Chondrocyte (in vitro differentiated cells): ENCODE measurements around the gene LMX1B. TPM values are rescaled to one million over a fixed set of nuclear protein-coding genes. Genes with fewer than 3 reads are reported as not detected.

Experiments used
- DNase-seq: peaks from one replicate; pipeline ENCODE4 v3.0.0; 2021; ENCODE audit warnings: mixed read lengths, low spot score
- H3K27ac Mint-ChIP-seq: one replicate; pipeline ENCODE4 v1.8.0; 2021; ENCODE audit warnings: mild to moderate bottlenecking, moderate library complexity, mixed read lengths; ENCODE audit not compliant: unreplicated experiment
- H3K27me3 Mint-ChIP-seq: 2 replicates; pipeline ENCODE4 v1.8.0; 2021; ENCODE audit warnings: low read depth, mixed read lengths
- H3K36me3 Mint-ChIP-seq: 2 replicates; pipeline ENCODE4 v1.8.0; 2021; ENCODE audit warnings: low read depth, mixed read lengths
- H3K4me1 Mint-ChIP-seq: 2 replicates; pipeline ENCODE4 v1.8.0; 2021; ENCODE audit warnings: low read depth, mild to moderate bottlenecking, mixed read lengths
- H3K4me3 Mint-ChIP-seq: one replicate; pipeline ENCODE4 v1.8.0; 2021; ENCODE audit warnings: mild to moderate bottlenecking, moderate library complexity, mixed read lengths; ENCODE audit not compliant: unreplicated experiment
- H3K9me3 Mint-ChIP-seq: 2 replicates; pipeline ENCODE4 v1.8.0; 2021; ENCODE audit warnings: low read depth, mixed read lengths
- total RNA-seq: library from RNA; stranded (reverse); gene quantifications from 3 replicates; pipeline ENCODE4 v1.2.1, GENCODE V29; 2021
- TF ChIP-seq, protein P1 (sequence below): fragments of 200-600 bp; sonication (generic); IDR thresholded peaks from 2 replicates; pipeline ENCODE4 v1.5.0; 2021; ENCODE audit warnings: antibody characterized with exemption, mild to moderate bottlenecking, moderate library complexity

LMX1B gene
- total RNA-seq, 1 donor from 2014 or later: not detected

DNA sequence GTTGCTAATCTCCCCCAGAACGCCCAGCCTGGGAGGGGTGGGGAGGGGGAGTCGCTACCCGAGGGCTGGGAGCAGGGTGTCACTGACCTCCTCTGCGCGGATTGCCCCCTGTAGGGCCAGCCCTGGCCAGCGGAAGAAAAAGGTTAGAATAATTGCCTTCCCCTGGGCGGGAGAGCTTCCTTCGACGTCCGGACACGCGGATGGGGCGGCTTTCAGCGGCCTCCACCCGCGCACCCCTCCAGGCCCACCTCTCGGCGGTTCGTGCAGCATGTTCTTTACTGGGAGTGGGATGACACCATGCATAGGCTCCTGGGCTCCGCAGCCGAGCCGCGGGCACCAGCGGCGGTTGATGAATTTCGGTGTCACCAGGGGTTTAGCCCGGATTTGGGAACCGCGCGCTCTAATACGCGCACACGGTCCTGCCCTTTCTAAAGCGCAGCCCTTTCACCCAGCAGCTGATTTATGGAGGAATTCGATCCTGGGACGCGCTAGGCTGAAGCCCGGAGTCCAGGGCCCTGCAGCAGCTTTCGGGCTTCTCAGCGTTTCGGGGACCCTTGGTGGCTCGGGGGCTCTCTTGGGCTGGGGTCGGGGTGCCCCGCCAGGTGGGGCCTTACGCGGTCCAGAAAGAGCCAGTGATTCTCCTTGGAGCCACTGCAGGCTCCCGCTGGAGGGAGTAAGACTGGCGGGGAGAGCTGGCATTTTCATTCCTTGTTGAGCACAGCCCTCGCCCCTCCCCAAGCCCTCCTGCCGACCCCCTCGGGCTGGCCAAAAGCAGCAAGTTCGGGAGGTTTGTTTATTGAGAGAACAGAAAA is 10.1 kb downstream of the LMX1B start:
- Mint-ChIP-seq H3K9me3 (no peaks in the 10 kb centered on the region), H3K27me3 (peaks cover 82% of the 10 kb centered on the region), H3K4me3 (no peak overlapping the region), H3K27ac (no peak overlapping the region), H3K4me1 (peaks cover 9% of the 10 kb centered on the region), H3K36me3 (no peaks in the 10 kb centered on the region)
- TF ChIP-seq, protein P1, sequence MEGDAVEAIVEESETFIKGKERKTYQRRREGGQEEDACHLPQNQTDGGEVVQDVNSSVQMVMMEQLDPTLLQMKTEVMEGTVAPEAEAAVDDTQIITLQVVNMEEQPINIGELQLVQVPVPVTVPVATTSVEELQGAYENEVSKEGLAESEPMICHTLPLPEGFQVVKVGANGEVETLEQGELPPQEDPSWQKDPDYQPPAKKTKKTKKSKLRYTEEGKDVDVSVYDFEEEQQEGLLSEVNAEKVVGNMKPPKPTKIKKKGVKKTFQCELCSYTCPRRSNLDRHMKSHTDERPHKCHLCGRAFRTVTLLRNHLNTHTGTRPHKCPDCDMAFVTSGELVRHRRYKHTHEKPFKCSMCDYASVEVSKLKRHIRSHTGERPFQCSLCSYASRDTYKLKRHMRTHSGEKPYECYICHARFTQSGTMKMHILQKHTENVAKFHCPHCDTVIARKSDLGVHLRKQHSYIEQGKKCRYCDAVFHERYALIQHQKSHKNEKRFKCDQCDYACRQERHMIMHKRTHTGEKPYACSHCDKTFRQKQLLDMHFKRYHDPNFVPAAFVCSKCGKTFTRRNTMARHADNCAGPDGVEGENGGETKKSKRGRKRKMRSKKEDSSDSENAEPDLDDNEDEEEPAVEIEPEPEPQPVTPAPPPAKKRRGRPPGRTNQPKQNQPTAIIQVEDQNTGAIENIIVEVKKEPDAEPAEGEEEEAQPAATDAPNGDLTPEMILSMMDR: no peak
- DNase-seq: no peak

DNA sequence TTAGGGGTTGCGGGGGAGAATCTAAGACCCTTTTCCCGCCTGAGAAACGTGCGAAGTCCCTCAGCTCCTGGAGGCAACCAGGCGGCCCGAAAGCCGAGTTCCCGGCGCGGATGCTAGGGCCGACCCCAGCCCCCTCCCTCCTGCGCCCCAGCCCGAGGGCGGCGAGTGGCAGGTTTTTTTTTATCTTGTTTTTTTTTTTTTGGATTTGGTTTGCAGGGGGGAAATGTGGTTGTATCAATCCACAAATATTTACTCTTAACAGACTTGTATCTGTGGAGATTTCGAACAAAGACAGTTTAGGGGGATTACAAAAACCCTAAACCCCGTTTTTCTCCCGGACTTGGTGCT is 10.7 kb downstream of the LMX1B start:
- H3K36me3 Mint-ChIP-seq: no peaks in the 10 kb centered on the region
- no peaks in the 10 kb centered on the region for H3K9me3 Mint-ChIP-seq
- H3K4me3 Mint-ChIP-seq: no peak overlapping the region
- no peak for DNase-seq
- H3K27me3 Mint-ChIP-seq: peaks cover 84% of the 10 kb centered on the region
- TF ChIP-seq, protein P1: no peak
- peaks cover 9% of the 10 kb centered on the region for H3K4me1 Mint-ChIP-seq
- H3K27ac Mint-ChIP-seq: no peak overlapping the region

DNA sequence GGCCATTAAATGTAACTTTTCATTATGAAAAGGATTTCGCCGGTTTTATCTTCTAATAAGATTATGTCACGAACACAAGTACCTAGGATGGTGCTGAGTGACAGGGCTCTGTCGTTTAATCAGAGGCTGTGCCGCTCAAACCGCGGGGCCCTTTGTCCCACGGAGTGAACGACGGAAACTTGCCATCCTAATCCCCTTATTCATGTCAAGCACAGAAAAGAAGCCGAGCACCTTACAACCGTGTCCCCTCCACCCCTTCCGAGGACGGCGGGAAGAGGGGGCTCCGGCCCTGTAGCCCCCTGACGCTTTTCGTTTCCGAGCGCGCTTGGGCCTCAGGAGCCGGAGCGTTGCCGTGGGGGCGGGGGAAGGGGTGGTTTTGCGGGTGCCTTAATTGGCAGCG is 11.2 kb downstream of the LMX1B start:
- no peaks in the 10 kb centered on the region for H3K36me3 Mint-ChIP-seq
- no peak overlapping the region for H3K27ac Mint-ChIP-seq
- TF ChIP-seq, protein P1: no peak
- H3K4me3 Mint-ChIP-seq: no peak overlapping the region
- peaks cover 84% of the 10 kb centered on the region for H3K27me3 Mint-ChIP-seq
- no peaks in the 10 kb centered on the region for H3K9me3 Mint-ChIP-seq
- no peak for DNase-seq
- peaks cover 9% of the 10 kb centered on the region for H3K4me1 Mint-ChIP-seq

DNA sequence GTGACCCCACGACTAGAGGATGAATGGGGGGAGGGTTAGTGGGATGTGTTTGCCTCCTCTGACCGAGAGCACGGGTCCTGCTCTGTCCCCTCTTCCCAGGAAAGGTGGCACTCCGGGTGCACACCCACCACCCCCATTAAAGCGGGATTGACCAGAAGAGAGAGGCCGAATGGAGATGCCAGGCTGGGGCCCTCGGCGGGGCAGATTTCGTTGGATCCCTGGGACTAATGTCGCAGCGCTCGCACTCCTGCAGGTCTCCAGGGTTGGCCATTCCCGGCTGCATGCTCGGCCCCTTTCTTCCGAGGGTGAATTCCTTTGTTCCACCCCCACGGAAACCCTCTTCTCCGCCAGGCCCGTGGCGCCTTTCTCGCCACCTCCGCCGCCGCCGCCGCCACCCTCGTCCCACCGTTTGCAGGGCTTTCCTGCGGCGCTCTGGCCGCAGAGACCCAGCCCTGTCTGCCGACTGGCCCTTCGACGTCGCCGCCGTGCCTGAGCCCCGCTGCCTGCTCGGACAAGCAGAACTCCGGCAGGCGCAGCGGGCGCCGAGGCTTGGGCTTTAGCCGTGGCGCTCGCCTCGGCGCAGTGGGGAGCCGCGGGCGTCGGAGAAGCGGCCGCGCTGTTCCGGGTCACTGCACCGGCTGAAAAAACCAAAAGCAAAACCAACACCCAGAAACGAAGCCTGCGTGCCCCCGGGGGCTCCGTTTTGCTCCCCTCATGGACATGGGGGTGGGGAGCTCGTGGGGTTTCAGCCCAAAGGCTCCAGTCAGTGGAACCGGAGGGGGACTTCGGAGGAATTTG is 11.8 kb downstream of the LMX1B start:
- H3K27ac Mint-ChIP-seq: no peak overlapping the region
- no peaks in the 10 kb centered on the region for H3K36me3 Mint-ChIP-seq
- H3K9me3 Mint-ChIP-seq: no peaks in the 10 kb centered on the region
- H3K27me3 Mint-ChIP-seq: peaks cover 82% of the 10 kb centered on the region
- TF ChIP-seq, protein P1: no peak
- peak overlapping the region; percentile 65 for H3K4me3 Mint-ChIP-seq
- peaks cover 9% of the 10 kb centered on the region for H3K4me1 Mint-ChIP-seq
- DNase-seq: no peak

DNA sequence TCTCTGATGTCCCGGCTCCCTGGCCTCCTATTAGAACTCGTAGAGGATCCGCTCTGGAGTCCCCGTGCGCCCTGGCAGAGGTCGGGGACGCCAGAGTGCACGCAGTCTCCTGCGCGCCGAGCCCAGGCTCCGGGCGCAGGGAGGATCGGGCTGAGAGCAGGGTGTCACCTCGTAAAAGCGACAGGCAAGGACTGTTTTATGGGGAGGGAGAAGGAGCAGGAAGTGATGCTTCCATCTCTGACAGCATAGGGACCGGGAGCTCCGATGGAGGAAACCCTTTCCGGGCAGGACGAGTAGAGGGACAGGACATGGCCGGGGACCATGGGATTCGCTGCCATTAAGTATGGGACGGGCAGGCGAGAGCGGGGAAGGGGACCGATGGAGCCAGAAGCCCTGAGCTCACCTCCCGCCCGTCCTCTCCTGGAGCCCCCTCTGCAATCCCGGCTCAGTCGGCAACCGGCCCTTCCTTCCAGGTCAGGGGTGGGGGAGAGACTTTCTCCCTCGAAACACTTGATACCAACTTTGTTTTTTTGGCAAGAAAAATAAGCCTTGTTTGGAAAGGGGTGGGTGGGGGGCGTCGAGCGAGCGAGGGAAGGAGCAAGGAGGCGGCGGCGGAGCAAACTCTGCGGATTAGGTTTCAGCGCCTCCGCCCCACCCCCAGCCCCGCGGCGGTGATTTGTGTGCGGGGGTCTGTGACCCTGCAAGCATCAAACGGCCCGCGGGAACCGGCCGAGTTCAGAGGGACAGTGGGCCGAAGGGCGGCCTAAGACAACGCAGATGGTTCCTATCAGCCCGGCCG is 12.6 kb downstream of the LMX1B start:
- Mint-ChIP-seq H3K4me1 (peaks cover 9% of the 10 kb centered on the region), H3K9me3 (no peaks in the 10 kb centered on the region), H3K36me3 (no peaks in the 10 kb centered on the region), H3K27ac (no peak overlapping the region), H3K27me3 (peaks cover 75% of the 10 kb centered on the region), H3K4me3 (peak overlapping the region; percentile 65)
- DNase-seq: no peak
- TF ChIP-seq, protein P1: no peak
